Cortex of kidney (tissue), 1 donor: ENCODE data around the gene CD46.
"Not testable (repeated sequence)": the region's sequence is repeated elsewhere in the genome, so short reads cannot be mapped to it uniquely, and the experiment has no call there.

Source experiments
- DNase-seq: peaks from one replicate; lab custom pipeline; 2025; lab: John Stamatoyannopoulos, UW

CD46 gene

GRCh38 chr1:207751463-207751789, 428 bp upstream of the CD46 start:
- not testable (repeated sequence) for DNase-seq

DNA sequence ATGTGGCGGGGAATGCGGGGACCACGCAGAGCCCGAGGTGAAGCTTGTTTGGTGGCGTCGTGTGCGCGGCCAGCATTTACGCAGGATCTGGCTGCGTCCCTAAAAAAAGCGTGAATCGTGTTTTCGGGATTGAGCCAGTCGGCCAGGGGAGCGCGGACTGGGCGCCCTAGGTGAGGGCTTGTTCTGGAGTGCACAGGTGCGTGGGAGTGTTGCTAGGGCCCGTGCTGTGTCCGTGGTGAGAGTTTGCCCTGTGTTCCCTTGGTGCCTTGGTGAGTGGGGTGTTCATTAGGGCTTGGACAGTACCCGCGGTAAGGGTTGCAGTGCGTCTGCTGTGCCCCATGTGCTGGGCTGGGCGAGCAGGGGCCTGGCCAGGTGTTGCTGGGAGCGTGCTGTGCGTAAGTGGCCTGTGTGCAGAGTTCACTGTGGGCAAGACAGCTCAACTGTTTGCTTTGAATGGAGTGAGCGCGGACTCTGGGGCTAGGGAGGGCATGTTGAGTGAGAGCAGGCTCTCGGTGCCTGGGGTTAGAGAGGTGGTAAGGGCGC, 673 bp downstream of the CD46 start:
- no peak for DNase-seq

GRCh38 chr1:207753611-207754010, 1.8 kb downstream of the CD46 start:
- DNase-seq: no peak

- no peak for DNase-seq
Measured at GRCh38 chr1:207754011-207754410, 2.2 kb downstream of the CD46 start.

GRCh38 chr1:207754974-207755700, 3.3 kb downstream of the CD46 start:
- DNase-seq: no peak

GRCh38 chr1:207755846-207756693, 4.2 kb downstream of the CD46 start:
- no peak for DNase-seq

- no peak for DNase-seq
Measured at GRCh38 chr1:207762622-207763021, 10.8 kb downstream of the CD46 start.

- no peak for DNase-seq
Measured at GRCh38 chr1:207763091-207763490, 11.2 kb downstream of the CD46 start.

DNA sequence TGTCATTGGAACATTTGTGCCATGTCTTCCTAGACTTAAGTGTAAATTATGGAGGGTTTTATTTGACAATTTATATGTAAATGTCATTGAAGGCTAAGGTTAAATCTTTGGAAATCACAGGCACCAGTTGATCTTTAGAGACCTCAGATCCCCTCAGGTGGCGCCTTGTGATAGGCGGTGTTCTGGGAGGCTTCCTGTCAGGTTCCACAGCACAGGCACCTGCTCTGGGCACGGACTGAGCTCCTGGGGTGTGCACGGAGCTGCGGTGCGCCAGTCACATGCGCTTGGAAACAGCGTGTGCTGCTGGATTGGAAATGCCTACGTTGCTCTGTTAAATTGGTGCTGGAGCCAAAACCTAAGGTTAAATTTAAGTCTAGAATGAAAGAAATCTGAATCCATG, 12.1 kb downstream of the CD46 start:
- DNase-seq: no peak

DNA sequence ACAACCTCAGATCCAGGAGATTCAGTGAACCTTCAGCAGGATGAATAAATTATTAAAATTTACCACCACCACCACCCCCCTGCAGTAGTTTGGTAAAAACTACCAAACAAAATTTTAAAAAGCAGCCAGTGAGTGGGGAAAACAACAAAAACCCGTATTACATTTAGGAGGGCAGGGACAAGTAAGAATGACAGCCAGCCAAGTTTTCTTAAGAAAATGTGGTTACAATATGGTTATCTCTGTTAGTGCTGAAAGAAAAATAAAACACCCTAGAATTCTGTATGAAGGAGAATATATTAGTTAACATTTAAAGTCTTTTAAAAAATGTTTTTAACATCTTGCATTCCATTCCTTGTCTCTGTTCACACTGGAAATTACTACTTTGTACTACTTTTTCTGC, 14.7 kb downstream of the CD46 start:
- no peak for DNase-seq

DNA sequence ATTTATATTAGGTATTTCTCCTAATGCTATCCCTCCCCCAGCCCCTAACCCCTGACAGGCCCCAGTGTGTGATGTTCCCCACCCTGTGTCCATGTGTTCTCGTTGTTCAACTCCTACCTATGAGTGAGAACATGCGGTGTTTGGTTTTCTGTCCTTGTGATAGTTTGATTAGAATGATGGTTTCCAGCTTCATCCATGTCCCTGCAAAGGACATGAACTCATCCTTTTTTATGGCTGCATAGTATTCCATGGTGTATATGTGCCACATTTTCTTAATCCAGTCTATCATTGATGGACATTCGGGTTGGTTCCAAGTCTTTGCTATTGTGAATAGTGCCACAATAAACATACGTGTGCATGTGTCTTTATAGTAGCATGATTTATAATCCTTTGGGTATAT, 18.7 kb downstream of the CD46 start:
- DNase-seq: not testable (repeated sequence)

- DNase-seq: not testable (repeated sequence)
Measured at GRCh38 chr1:207776045-207776444, 24.2 kb downstream of the CD46 start.

GRCh38 chr1:207777412-207777811, 25.6 kb downstream of the CD46 start:
- not testable (repeated sequence) for DNase-seq

- no peak for DNase-seq
Measured at GRCh38 chr1:207779008-207779407, 27.2 kb downstream of the CD46 start.

- DNase-seq: no peak
Measured at GRCh38 chr1:207781312-207781711, 29.5 kb downstream of the CD46 start.

DNA sequence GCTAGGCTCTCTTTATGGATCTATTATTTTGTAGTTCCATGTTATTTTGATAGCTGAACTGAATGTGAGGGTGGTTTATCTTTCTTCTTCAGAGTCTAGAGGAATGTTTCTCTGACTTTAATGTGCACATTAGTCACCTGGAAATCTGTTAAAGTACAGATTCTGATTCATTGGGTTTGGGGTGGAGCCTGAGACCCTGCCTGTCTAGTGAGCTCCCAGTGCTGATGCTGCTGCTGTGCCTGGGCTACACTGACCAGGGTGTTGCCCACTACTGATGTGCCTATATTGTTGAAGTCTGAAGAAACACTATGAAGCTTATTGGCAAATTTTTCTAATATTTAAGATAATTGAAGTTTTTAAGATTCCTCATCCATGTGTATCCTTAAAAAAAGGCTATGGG, 35.9 kb downstream of the CD46 start:
- no peak for DNase-seq

DNA sequence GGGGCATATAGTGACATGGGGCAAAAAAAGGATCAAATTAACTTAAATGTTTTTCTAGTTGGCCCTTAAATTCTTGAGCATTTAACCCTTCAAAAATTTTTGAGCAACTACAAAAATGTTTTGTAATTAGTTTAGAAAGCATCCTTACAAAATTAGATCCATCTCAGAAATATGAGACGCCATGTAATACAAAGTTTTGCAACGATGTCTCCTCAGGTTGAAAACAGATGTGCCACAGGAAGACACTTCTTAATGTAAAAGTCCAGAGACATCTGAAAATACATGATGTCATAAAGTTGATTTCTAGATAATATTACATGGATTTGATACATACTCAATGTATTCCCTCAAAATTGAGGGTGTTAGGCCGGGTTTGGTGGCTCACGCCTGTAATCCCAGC, 37.5 kb downstream of the CD46 start:
- no peak for DNase-seq

DNA sequence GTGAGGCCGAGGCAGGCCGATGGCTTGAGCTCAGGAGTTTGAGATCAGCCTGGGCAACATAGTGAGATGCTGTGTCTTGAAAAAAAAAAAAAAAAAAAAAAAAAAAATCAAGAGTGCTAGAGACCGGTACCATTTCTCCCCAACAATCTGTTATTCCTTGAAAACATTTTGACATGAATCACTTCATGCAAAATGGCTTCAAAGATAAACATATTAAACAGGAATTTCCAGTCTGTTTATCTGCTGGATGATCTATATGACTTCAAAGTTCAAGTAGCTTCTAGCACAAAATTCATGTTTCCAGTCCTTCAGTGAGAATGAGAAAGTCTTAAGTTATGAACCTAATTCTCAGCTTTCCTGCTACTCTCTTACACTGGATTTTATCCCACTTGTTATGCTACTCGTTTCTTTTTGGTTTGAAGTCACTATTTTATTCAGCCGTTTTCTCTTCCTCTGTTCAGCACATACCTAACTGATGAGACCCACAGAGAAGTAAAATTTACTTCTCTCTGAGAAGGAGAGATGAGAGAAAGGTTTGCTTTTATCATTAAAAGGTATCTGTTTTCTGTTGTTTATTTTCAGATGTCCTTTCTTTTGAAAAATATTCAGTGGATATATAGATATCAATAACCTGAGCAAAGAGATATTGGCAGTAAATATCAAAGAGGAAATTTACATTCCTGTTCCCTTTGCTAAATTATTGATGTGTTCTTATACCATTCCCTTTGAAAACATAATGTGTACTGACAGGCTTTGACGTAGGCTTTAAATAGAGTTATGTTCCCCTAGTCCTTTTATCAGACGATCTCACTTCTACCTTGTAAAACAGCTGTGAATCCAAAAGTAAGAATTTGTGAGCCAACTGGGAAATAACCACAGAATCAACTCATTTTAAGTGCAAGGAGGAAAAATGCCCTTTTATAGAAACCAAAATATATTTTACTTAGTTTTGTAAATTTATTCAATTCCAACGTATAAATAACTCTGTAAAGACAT, 38.2 kb downstream of the CD46 start:
- no peak for DNase-seq

GRCh38 chr1:207791290-207791689, 39.4 kb downstream of the CD46 start:
- no peak for DNase-seq

DNA sequence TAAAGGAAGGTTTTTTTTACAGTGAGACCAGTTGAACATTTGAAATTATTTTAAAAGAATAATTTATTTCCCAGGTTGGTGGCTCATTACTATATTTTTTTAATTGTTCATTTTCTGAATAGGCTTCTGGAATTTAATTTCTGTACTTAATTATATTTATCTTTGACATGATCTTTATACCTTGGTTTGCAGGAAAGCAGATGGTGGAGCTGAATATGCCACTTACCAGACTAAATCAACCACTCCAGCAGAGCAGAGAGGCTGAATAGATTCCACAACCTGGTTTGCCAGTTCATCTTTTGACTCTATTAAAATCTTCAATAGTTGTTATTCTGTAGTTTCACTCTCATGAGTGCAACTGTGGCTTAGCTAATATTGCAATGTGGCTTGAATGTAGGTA, 41.5 kb downstream of the CD46 start:
- no peak for DNase-seq

DNA sequence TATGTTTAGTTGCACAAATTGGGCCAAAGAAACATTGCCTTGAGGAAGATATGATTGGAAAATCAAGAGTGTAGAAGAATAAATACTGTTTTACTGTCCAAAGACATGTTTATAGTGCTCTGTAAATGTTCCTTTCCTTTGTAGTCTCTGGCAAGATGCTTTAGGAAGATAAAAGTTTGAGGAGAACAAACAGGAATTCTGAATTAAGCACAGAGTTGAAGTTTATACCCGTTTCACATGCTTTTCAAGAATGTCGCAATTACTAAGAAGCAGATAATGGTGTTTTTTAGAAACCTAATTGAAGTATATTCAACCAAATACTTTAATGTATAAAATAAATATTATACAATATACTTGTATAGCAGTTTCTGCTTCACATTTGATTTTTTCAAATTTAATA, 43.0 kb downstream of the CD46 start:
- DNase-seq: no peak
